Skeletal muscle satellite cell (primary cell): ENCODE measurements around the gene TTLL10.
"Not testable (repeated sequence)": the region's sequence is repeated elsewhere in the genome, so short reads cannot be mapped to it uniquely, and the experiment has no call there.

Source experiments
- H3K27me3 ChIP-seq: 2 replicates; pipeline ENCODE4 v1.7.0; 2013; ENCODE audit warnings: low read length; ENCODE audit not compliant: control insufficient read depth, insufficient read depth
- H3K36me3 ChIP-seq: 2 replicates; pipeline ENCODE4 v1.7.0; 2013; ENCODE audit warnings: mild to moderate bottlenecking, control low read depth, low read length; ENCODE audit not compliant: insufficient read depth
- H3K4me1 ChIP-seq: 2 replicates; pipeline ENCODE4 v1.7.0; 2013; ENCODE audit warnings: low read length; ENCODE audit not compliant: control insufficient read depth, insufficient read depth
- H3K4me2 ChIP-seq: 2 replicates; pipeline ENCODE4 v1.7.0; 2013; ENCODE audit warnings: mild to moderate bottlenecking, low read length
- H3K4me3 ChIP-seq: 2 replicates; pipeline ENCODE4 v1.7.0; 2013; ENCODE audit warnings: low read length
- H3K9ac ChIP-seq: 2 replicates; pipeline ENCODE4 v1.7.0; 2013; ENCODE audit warnings: mild to moderate bottlenecking, low read depth, low read length, moderate library complexity
- H3K9me3 ChIP-seq: replicated peaks from 2 replicates; pipeline ENCODE4 v1.7.0; 2013; ENCODE audit warnings: mild to moderate bottlenecking, control low read depth, low read length

Gene TTLL10

DNA sequence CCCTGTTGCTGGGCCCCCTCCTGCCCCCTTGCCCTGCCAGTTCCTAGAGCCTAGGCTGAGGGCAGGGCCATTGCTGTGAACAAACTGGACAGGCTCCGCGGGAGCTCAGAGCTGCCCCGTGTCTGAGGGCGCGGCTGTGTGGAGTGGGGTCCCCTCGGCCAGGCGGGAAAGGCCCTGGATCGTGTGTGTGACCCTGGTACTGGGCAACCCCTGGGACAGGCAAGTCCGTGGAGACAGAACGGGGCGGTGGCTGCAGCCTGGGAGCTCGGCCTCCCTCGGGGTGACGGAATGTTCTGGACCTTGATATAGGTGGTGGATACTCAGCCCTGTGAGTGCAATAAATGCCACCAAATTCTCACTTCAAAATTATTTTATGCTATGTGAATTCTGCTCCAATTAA, 30.0 kb upstream of the TTLL10 start:
- H3K27me3 ChIP-seq, result peaks cover 21% of the 10 kb centered on the region
- no peaks in the 10 kb centered on the region for H3K4me1 ChIP-seq
- no peaks in the 10 kb centered on the region for H3K36me3 ChIP-seq
- H3K4me3 ChIP-seq, result no peak overlapping the region
- H3K4me2 ChIP-seq, result no peak overlapping the region
- no peak overlapping the region for H3K9ac ChIP-seq
- no peaks in the 10 kb centered on the region for H3K9me3 ChIP-seq

DNA sequence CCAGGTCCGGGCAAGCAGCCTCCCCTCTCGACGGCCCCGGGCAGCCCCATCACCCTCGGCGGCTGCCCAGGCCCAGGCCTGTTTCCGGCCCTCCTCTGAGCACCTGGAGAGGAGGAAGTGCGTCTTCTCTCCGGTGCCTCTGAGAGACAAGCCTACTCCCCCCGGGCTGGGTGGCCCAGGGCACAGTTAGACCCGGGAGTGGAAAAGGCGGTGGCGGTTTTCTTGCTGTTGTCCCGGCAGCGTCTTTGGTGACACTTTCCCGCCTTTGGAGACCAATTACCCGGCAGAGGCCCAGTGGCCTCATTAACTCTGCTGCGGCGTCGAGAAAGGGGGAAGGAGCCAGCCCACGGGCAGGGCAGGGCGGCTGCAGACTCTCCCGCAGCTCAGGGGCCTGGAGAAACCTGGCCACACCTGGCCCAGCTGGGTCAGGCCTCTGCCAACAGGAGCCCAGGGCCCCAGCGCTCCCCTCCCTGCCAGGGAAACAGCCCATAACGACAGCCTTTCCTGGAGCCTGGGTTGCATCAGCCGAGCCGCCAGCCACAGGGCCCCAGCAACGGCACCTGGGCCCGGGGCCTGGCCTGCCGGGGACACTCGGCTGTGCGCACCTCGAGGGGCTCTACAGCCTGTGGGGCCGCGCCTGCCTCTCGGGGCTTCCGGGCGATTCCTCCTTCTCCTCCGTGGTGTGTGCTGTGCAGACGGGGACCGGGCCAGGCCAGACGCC, 29.4 kb upstream of the TTLL10 start:
- Histone ChIP-seq H3K27me3 (peaks cover 21% of the 10 kb centered on the region), H3K4me2 (no peak overlapping the region), H3K4me3 (no peak overlapping the region), H3K4me1 (no peaks in the 10 kb centered on the region), H3K9ac (no peak overlapping the region), H3K36me3 (no peaks in the 10 kb centered on the region), H3K9me3 (no peaks in the 10 kb centered on the region)

DNA sequence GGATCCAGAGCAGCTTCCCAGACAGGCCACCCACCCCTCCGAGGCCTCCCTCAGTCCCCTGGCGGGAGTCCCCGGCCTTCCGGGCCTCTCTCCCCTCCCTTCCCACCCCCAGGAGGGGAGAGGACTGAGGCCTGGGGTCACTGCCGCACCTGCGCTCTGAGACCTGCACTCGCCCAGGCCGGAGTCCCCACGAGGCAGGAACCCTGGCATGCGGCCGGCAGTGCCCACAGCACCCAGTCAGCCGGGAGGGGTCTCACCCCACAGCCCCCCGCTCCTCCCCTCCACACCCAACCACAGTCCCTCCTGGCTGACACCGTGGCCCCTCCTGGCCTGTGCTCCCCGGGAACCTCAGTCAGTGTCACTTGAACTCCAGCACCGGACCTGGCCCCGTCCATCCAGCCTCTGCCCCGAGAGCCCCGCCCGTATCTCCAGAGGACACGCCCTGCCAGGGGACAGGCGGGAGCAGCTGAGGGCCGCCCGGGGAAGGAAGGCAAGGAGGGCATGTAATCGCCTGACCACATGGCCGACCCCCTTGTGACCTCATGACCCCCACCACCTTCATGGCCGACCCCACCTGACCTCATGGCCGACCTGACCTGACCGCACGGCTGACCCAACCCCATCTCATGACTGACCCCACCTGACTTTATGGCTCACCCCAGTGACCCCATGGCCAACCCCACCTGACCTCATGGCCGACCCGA, 28.7 kb upstream of the TTLL10 start:
- no peaks in the 10 kb centered on the region for H3K4me1 ChIP-seq
- no peak overlapping the region for H3K4me3 ChIP-seq
- no peak overlapping the region for H3K9ac ChIP-seq
- no peaks in the 10 kb centered on the region for H3K36me3 ChIP-seq
- peaks cover 21% of the 10 kb centered on the region for H3K27me3 ChIP-seq
- no peak overlapping the region for H3K4me2 ChIP-seq
- no peaks in the 10 kb centered on the region for H3K9me3 ChIP-seq

DNA sequence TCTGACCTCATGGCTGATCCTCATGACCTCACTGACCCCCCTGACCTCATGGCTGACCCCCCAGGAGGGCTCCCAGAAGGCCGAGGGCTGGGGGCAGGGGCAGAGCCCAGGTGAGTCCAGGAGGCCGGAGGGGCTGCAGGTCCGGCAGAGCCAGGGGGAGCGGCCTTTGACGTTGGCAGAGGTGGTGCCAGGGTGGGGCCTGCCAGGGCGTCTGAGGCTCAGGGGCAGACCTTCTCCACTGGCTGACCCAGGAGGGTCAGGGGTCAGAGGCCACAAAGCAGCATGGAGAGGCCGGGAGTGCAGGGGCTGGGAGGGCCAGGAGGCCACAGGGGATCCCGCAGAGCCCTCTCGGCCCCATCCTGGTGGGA, 28.1 kb upstream of the TTLL10 start:
- Histone ChIP-seq H3K4me1 (no peaks in the 10 kb centered on the region), H3K9ac (no peak overlapping the region), H3K27me3 (peaks cover 21% of the 10 kb centered on the region), H3K4me3 (no peak overlapping the region), H3K36me3 (no peaks in the 10 kb centered on the region), H3K9me3 (no peaks in the 10 kb centered on the region), H3K4me2 (no peak overlapping the region)

DNA sequence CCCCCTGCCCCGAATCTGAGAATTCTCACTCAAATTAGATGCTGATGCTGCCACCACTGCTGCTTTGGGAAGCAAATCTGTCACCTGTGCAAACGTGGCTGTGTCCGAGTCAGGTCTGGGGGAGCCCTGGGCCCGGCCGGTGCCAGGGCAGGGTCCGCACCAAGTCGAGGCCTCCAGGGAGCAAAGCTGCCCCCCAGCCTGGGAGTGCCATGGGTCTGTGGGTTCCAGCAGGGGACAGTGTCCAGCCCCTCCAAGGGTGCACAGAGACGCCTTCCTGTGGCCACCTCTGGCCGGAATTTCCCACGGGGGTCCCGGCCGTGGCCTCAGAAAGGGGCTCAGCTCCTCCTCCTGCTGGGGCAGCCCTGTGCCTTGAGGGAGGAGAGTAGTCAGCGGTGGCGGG, 27.7 kb upstream of the TTLL10 start:
- Histone ChIP-seq H3K4me1 (no peaks in the 10 kb centered on the region), H3K9me3 (no peaks in the 10 kb centered on the region), H3K36me3 (no peaks in the 10 kb centered on the region), H3K9ac (no peak overlapping the region), H3K27me3 (peaks cover 21% of the 10 kb centered on the region), H3K4me3 (no peak overlapping the region), H3K4me2 (no peak overlapping the region)

DNA sequence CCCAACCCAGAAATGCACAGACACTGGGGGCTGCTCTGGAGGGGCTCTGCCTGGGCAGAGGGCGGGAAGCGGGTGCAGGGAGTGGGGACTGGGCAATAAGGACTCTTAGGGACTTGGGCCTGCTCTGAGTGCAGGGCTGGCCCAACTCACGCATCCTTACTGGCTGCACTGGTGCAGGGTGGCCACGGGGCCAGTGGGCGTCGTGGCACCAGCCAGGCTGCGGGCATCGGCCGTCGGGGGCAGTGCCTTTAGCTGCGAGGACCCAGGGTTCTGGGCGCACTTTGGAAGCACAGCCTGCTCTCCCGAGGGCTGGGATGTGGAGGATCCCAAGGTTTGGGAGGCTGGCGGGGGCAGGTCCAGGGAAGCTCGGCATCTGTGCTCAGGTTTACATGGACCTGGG, 27.1 kb upstream of the TTLL10 start:
- H3K36me3 ChIP-seq, result no peaks in the 10 kb centered on the region
- no peak overlapping the region for H3K4me3 ChIP-seq
- H3K4me1 ChIP-seq, result no peaks in the 10 kb centered on the region
- H3K9me3 ChIP-seq, result no peaks in the 10 kb centered on the region
- H3K27me3 ChIP-seq, result peaks cover 20% of the 10 kb centered on the region
- H3K9ac ChIP-seq, result no peak overlapping the region
- H3K4me2 ChIP-seq, result no peak overlapping the region

DNA sequence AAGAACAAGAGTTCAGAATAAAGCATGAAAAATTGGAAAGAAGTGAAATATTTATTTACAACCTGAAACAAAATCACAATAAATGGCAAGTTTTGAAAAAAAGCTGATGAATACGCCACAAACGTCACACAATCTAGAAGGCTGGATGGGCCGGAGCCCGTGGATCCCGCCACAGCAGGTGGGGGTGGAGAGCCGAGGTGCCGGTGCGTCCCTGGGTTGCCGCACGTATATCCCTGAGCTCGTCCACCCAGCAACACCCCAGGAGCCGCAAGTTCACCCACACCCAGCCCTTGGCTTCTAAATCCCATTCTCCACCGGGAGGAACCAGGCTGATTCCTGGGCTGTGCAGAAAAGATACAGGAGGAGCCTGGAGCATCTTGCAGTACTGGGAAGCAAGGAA, 25.6 kb upstream of the TTLL10 start:
- Histone ChIP-seq H3K4me3 (no peak overlapping the region), H3K36me3 (no peaks in the 10 kb centered on the region), H3K4me2 (no peak overlapping the region), H3K27me3 (peaks cover 10% of the 10 kb centered on the region), H3K4me1 (no peaks in the 10 kb centered on the region), H3K9me3 (no peaks in the 10 kb centered on the region), H3K9ac (no peak overlapping the region)

DNA sequence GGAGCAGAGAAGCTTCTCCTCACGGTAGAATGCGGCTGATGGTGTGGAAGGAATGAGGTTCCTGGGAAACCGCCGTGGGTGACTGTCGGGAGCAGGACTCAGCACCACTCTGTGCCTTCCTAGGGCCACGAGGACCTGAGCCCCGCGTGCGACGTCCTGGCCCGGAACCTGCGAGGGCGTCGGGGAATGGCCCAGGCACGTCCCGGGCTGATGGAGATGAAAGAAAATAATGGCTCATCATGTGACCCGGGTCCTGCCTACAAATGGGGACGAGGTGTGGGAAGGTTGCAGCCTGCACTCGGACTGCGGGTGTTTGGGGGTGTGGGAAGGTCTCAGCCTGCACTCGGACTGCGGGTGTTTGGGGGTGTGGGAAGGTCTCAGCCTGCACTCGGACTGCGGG, 25.1 kb upstream of the TTLL10 start:
- H3K9me3 ChIP-seq, result no peaks in the 10 kb centered on the region
- H3K27me3 ChIP-seq, result peaks cover 10% of the 10 kb centered on the region
- no peak overlapping the region for H3K4me3 ChIP-seq
- no peaks in the 10 kb centered on the region for H3K36me3 ChIP-seq
- H3K4me2 ChIP-seq, result no peak overlapping the region
- no peak overlapping the region for H3K9ac ChIP-seq
- H3K4me1 ChIP-seq, result no peaks in the 10 kb centered on the region

DNA sequence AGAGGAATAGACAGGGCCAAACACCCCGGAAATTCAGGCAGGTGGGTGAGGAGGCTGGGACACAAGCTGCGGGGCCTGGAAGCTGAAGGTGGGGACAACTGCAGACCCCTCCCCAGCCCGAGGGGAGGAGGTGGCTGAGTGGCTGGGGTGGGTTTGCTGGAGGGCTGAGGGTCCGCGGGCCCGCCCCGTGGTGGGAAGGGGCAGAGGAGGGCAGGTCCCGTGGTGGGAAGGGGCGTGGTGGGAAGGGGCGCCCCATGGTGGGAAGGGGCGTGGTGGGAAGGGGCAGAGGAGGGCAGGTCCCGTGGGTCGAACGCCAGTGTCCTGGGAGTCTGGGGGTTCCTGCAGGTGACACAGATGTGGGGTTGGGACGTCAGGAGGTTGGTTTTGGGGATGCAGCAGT, 24.3 kb upstream of the TTLL10 start:
- Histone ChIP-seq H3K4me1 (no peaks in the 10 kb centered on the region), H3K36me3 (no peaks in the 10 kb centered on the region), H3K9me3 (no peaks in the 10 kb centered on the region), H3K4me3 (no peak overlapping the region), H3K9ac (no peak overlapping the region), H3K27me3 (peaks cover 4% of the 10 kb centered on the region), H3K4me2 (no peak overlapping the region)

DNA sequence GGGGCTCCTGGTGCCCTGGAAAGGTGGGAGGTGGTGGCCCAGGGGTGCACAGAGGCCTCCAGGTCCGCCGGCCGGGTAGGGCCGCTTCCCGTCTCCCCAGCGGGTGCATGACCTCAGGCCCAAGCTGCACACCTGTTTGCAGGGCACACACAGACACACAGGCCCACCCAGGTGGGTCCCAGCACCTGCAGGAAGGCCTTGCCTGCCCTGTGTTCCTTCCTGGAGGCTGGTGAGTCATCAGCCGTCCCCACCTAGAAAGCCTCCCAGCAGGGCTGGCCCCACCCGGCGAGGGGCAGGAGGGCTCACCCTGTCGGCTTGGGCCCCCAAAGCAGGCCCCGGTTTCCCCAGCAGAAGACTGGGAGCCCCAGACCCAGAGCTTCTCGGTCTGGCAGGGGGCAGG, 23.6 kb upstream of the TTLL10 start:
- H3K9me3 ChIP-seq, result no peaks in the 10 kb centered on the region
- no peak overlapping the region for H3K4me3 ChIP-seq

DNA sequence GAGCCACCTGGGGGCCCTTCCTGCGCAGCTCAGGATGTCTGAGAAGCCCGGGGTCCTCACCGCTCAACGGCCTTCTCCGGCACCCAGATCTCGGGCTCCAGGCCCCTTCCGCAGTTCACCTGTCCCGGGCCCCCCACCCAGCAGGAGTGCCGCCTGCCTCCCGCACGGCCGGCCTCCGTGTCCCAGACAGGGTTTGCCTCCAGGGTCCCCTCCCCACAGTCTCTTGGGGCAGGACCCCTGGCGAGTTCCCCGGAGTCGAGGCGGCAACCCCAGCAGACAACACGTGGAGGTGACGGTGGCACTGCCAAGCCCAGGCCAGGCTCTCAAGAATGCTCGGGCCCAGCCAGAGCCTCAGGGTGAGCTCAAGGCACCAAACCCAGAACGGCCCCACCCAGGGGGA, 22.4 kb upstream of the TTLL10 start:
- Histone ChIP-seq H3K4me2 (no peak overlapping the region), H3K27me3 (no peaks in the 10 kb centered on the region), H3K4me1 (no peaks in the 10 kb centered on the region), H3K9ac (no peak overlapping the region), H3K9me3 (no peaks in the 10 kb centered on the region), H3K36me3 (no peaks in the 10 kb centered on the region), H3K4me3 (no peak overlapping the region)

More for the DNA sequence above, 23.6 kb upstream of the TTLL10 start:
- Histone ChIP-seq H3K4me2 (no peak overlapping the region), H3K36me3 (no peaks in the 10 kb centered on the region), H3K4me1 (no peaks in the 10 kb centered on the region), H3K9ac (no peak overlapping the region), H3K27me3 (no peaks in the 10 kb centered on the region)

DNA sequence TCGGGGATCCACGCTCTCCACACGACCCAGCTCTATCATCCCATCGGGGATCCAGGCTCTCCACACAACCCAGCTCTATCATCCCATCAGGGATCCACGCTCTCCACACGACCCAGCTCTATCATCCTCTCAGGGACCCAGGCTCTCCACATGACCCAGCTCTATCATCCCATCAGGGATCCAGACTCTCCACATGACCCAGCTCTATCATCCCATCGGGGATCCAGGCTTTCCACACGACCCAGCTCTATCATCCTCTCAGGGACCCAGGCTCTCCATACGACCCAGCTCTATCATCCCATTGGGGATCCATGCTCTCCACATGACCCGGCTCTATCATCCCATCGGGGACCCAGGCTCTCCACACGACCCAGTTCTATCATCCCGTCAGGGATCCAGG, 21.2 kb upstream of the TTLL10 start:
- H3K4me1 ChIP-seq, H3K4me2 ChIP-seq, H3K9ac ChIP-seq, H3K9me3 ChIP-seq, H3K4me3 ChIP-seq, H3K27me3 ChIP-seq, H3K36me3 ChIP-seq: not testable (repeated sequence)
